GM12878 (cell line): ENCODE results near the gene SSBP3. TPM values are rescaled to one million over a fixed set of nuclear protein-coding genes. Genes with fewer than 3 reads are reported as not detected.
A peak's percentile ranks its signal among the peaks of the same experiment; 100 is the strongest.

Source experiments
- CTCF ChIP-seq, 3 experiments: IDR thresholded peaks in 2 of 3; conservative IDR thresholded peaks in 1 of 3; 2 replicates each; pipeline ENCODE4 v1.5.1; 2011; ENCODE audit warnings: low read depth in 3 of 3, low read length in 3 of 3, mild to moderate bottlenecking in 3 of 3, control low read depth in 2 of 3, moderate library complexity in 2 of 3, inconsistent platforms in 1 of 3, mixed read lengths in 1 of 3; ENCODE audit not compliant: control insufficient read depth in 2 of 3, insufficient read depth in 1 of 3; ENCODE audit errors: extremely low read depth in 1 of 3
- HDAC6 ChIP-seq: fragments of 200-600 bp; sonication (generic); IDR thresholded peaks from one replicate; pipeline ENCODE4 v1.8.0; 2017; ENCODE audit warnings: antibody characterized with exemption; ENCODE audit not compliant: unreplicated experiment
- NKRF ChIP-seq: fragments of 450-650 bp; conservative IDR thresholded peaks from 2 replicates; pipeline ENCODE4 v1.6.1; 2017; ENCODE audit warnings: mild to moderate bottlenecking, moderate library complexity
- NR2F1 ChIP-seq: fragments of 450-650 bp; conservative IDR thresholded peaks from 2 replicates; pipeline ENCODE4 v1.6.1; 2017; ENCODE audit warnings: mild to moderate bottlenecking
- PML ChIP-seq: IDR thresholded peaks from 2 replicates; pipeline ENCODE4 v1.6.1; 2012; ENCODE audit warnings: low read length, inconsistent platforms
- RFX5 ChIP-seq: IDR thresholded peaks from 2 replicates; pipeline ENCODE4 v1.6.1; 2011; ENCODE audit warnings: low read depth, low read length, improper control_type of control experiment
- polyA plus RNA-seq, 11 experiments: library from polyadenylated mRNA; depleted of rRNA in 4 of 11; unstranded in 6 of 11; stranded (reverse) in 5 of 11; fragments of >200 nt; fragmentation: Nextera tagmentation in 4 of 11; fragmentation: Illumina TruSeq in 1 of 11; extraction: Ambion mirVana in 4 of 11; extraction: Trizol in 1 of 11; gene quantifications; 1 replicate in 1 of 11; 2 replicates in 10 of 11; pipeline versions ENCODE4 v1.2.1 to v1.2.3, GENCODE V29; 2011 to 2016; ENCODE audit warnings: inconsistent platforms in 2 of 11, missing spikeins in 2 of 11, low read depth in 1 of 11
- total RNA-seq, 4 experiments: library from RNA; depleted of rRNA in 3 of 4; stranded (reverse); fragments of >200 nt in 3 of 4; fragmentation: Illumina TruSeq in 1 of 4; extraction: Trizol in 1 of 4; gene quantifications; 2 replicates each; pipeline versions ENCODE4 v1.2.1 to v1.2.3, GENCODE V29; 2013 to 2021
- TF ChIP-seq, protein P1 (sequence below): fragments of 450-650 bp; formaldehyde crosslinking; IDR thresholded peaks from 2 replicates; pipeline ENCODE4 v1.4.0; 2020; ENCODE audit warnings: mild to moderate bottlenecking, moderate library complexity

SSBP3 gene
- total and polyA plus RNA-seq, 10 of the 15 experiments (the other 5 are each of a cell fraction or from before 2014, with no cell fraction given), result 4.1 to 51.7 (median 17.1) TPM

GRCh38 chr1:54404939-54405897 lies 976 bp downstream of the SSBP3 start (continued):
- peak in 2 of 3 experiments; percentile 4 to 34; a peak in 2 of 6 replicates for TF ChIP-seq CTCF (IDR thresholded peaks at IDR 0.05 in 2 of 3, conservative IDR thresholded peaks at IDR 0.05 in 1 of 3; ENCODE audit: control insufficient read depth in 2 of 3, extremely low read depth in 1 of 3, insufficient read depth in 1 of 3, low read depth in 3 of 3, low read length in 3 of 3)
- 0 out of 2 replicates have a peak, but pooled peaks have one; percentile 39 for TF ChIP-seq NKRF
- no peak for TF ChIP-seq RFX5
- TF ChIP-seq NR2F1, result 0 out of 2 replicates have a peak, but pooled peaks have one; percentile 13
- TF ChIP-seq PML, result no peak
- peak; percentile 47 for TF ChIP-seq HDAC6
- TF ChIP-seq, protein P1, sequence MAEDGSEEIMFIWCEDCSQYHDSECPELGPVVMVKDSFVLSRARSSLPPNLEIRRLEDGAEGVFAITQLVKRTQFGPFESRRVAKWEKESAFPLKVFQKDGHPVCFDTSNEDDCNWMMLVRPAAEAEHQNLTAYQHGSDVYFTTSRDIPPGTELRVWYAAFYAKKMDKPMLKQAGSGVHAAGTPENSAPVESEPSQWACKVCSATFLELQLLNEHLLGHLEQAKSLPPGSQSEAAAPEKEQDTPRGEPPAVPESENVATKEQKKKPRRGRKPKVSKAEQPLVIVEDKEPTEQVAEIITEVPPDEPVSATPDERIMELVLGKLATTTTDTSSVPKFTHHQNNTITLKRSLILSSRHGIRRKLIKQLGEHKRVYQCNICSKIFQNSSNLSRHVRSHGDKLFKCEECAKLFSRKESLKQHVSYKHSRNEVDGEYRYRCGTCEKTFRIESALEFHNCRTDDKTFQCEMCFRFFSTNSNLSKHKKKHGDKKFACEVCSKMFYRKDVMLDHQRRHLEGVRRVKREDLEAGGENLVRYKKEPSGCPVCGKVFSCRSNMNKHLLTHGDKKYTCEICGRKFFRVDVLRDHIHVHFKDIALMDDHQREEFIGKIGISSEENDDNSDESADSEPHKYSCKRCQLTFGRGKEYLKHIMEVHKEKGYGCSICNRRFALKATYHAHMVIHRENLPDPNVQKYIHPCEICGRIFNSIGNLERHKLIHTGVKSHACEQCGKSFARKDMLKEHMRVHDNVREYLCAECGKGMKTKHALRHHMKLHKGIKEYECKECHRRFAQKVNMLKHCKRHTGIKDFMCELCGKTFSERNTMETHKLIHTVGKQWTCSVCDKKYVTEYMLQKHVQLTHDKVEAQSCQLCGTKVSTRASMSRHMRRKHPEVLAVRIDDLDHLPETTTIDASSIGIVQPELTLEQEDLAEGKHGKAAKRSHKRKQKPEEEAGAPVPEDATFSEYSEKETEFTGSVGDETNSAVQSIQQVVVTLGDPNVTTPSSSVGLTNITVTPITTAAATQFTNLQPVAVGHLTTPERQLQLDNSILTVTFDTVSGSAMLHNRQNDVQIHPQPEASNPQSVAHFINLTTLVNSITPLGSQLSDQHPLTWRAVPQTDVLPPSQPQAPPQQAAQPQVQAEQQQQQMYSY (CRISPR knock-in tag), result no peak
